Measurements from ENCODE around the gene OST4.

OST4 gene

DNA sequence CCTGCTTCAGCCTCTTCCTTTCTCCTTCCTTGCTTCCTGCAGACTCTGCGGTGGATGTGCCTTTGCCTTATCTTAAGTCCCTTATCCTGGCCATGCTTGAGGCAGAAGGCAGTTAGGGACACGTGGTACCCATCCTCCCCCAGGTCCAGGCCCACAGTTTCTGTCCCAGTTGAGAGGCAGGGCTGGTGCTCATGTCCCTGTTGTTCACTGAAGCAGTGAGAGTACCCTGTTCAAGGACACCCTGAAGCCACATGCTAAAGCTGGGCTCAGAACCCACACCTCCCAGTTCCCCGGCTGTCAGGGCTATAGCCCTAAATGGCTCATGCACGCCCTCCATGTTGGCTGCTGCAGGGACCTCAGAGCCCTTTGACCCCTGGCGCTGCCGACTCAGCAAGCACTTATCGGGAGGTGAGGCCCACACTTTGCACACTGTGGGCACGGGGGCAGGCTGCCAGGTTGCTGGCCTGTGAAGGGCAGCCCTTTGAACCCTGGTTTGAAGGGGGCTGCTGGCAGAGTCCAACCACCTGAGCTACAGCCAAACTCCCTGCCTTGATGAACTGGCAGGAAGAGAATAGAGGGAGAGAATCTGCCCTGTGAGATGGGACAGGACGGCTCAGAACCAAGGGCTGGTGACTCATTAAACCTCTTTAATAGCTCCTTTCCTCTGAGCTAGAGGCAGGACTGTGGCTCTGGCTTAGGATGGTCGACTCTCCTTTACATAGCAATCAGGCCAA is 21.4 kb upstream of the OST4 start:
- no peak for DNase-seq

GRCh38 chr2:27091746-27092695 is 20.6 kb upstream of the OST4 start:
- no peak for DNase-seq

DNA sequence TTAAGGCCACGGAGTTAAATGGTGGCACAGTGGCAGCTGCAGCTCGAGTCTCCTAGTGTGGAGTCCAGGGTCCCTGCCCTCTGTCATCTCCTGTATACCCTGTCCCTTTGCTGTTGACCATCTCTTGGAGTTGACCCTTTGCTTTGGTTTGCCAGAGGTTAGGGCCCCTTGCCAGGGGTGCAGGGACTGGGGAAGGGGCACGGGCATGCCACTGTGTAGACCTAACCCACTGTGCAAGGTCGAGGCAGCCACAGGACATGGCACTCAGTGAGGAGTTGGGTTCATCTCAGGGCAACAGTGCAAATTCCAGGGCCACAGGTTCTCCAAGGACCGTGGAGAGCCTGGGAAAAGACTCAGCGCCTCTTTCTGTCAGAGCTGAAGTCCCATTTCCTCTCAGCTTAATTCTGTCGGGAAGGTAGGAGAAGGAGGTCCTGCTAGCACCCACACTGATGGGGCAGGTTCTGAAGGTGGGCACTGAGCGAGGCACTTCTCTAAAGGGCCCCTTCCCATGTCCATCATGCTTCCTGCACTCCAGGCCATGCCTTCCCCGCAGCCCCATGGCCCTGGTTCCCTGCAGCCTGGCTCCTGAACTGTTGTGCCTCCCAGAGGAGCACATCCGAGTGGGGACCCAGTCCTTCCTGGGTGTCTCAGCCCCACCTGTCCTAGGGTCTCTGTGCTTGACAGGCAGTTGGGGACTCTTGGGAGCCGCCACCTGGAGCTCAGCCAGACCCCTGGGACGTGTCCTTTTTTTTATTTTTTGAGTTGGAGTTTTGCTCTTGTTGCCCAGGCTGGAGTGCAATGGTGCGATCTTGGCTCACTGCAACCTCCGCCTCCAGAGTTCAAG is 17.9 kb upstream of the OST4 start:
- DNase-seq = no peak

- no peak for DNase-seq
Measured at GRCh38 chr2:27088634-27089033, 17.2 kb upstream of the OST4 start.

DNA sequence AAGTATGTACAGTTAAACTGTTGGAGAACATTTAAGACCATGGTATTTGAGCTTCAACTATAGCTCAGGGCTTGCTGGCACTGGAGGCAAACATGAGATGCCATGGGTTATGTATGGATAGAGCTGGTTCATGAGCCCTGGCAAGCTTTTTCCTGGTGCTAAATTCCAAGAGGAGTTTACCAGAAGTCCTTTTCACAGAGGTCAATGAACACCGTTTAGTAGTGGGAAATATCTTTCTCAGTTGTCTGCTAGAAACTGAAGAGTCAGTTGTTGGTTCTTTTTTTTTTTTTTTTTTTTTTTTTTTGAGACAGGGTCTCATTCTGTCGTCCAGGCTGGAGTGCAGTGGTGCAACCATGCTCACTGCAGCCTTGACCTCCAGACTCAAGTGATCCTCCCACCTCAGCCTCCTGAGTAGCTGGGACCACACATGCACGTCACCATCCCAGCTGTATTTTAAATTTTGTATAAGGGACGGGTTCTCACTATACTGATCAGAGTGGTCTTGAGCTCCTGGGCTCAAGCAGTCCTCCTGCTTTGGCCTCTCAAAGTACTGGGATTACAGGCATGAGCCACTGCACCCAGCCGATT is 16.5 kb upstream of the OST4 start:
- DNase-seq = no peak

DNA sequence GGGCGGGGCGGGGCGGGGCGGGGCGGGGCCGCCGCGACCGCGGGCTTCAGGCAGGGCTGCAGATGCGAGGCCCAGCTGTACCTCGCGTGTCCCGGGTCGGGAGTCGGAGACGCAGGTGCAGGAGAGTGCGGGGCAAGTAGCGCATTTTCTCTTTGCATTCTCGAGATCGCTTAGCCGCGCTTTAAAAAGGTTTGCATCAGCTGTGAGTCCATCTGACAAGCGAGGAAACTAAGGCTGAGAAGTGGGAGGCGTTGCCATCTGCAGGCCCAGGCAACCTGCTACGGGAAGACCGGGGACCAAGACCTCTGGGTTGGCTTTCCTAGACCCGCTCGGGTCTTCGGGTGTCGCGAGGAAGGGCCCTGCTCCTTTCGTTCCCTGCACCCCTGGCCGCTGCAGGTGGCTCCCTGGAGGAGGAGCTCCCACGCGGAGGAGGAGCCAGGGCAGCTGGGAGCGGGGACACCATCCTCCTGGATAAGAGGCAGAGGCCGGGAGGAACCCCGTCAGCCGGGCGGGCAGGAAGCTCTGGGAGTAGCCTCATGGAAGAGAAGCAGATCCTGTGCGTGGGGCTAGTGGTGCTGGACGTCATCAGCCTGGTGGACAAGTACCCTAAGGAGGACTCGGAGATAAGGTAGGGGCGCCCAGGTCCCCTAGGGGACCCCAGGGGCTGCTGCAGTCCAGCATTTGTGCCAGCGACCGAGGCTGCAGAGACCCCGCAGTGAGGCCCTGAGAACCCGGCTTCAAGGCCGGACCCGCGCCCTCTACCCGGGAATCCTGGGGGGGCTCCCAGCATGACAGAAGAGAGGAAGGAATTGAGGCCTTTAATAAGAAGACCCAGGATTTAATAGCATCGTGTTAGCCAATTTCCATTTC is 15.5 kb upstream of the OST4 start, which contains the start of gene KHK:
Gene KHK (plus strand): TSS at position 49 of the 870 bp plus-strand sequence. CDS start 488 bp downstream, at position 537.
- DNase-seq = no peak

GRCh38 chr2:27086090-27086723 is 14.8 kb upstream of the OST4 start:
- peak; percentile 91 for DNase-seq

DNA sequence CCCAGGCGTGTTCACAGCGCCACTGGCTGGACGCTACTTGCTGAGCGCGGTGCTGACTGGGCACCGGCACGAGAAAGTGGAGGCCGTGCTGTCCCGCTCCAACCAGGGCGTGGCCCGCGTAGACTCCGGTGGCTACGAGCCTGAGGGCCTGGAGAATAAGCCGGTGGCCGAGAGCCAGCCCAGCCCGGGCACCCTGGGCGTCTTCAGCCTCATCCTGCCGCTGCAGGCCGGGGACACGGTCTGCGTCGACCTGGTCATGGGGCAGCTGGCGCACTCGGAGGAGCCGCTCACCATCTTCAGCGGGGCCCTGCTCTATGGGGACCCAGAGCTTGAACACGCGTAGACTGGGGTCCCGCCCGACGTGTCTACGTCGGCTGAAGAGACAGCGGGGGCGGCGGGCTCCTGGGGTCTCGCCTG is 14.2 kb upstream of the OST4 start:
- DNase-seq = peak; percentile 57

DNA sequence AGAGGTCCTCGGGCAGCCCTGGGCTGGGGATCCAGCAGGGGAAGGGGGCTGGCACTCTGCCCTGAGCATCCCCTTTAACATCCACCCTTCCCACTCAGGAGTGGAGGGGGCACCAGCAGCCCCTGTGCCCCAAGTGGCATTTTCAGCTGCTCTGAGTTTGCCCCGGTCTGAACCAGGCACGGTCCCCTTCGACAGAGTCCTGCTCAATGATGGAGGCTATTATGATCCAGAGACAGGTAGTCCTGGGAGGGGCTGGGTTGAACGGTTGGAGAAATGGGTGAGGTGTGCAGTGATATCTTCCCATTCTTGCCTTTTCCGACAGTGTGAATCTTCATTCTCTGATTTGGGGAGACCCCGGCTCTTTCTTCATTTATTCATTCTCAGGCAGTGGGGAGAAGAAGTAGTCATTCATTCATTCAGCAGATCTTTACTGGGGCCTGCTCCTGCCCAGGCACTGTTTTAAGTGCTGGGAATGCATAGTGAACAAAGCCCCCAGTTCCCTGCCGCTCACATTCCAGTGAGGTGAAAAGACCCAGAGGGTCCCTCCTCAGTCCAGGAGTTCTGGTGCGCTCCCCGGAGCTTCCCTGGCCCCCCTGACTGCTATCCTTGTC is 13.7 kb upstream of the OST4 start:
- no peak for DNase-seq

GRCh38 chr2:27084297-27085061 is 13.0 kb upstream of the OST4 start:
- DNase-seq = no peak

GRCh38 chr2:27083410-27084296 is 12.2 kb upstream of the OST4 start:
- no peak for DNase-seq

DNA sequence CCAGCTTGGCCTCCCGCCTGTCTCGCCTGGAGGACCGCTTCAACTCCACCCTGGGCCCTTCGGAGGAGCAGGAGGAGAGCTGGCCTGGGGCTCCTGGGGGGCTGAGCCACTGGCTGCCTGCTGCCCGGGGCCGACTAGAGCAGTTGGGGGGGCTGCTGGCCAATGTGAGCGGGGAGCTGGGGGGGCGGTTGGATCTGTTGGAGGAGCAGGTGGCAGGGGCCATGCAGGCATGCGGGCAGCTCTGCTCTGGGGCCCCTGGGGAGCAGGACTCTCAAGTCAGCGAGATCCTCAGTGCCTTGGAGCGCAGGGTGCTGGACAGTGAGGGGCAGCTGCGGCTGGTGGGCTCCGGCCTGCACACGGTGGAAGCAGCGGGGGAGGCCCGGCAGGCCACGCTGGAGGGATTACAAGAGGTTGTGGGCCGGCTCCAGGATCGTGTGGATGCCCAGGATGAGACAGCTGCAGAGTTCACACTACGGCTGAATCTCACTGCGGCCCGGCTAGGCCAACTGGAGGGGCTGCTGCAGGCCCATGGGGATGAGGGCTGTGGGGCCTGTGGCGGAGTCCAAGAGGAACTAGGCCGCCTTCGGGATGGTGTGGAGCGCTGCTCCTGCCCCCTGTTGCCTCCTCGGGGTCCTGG is 11.4 kb upstream of the OST4 start:
- no peak for DNase-seq

DNA sequence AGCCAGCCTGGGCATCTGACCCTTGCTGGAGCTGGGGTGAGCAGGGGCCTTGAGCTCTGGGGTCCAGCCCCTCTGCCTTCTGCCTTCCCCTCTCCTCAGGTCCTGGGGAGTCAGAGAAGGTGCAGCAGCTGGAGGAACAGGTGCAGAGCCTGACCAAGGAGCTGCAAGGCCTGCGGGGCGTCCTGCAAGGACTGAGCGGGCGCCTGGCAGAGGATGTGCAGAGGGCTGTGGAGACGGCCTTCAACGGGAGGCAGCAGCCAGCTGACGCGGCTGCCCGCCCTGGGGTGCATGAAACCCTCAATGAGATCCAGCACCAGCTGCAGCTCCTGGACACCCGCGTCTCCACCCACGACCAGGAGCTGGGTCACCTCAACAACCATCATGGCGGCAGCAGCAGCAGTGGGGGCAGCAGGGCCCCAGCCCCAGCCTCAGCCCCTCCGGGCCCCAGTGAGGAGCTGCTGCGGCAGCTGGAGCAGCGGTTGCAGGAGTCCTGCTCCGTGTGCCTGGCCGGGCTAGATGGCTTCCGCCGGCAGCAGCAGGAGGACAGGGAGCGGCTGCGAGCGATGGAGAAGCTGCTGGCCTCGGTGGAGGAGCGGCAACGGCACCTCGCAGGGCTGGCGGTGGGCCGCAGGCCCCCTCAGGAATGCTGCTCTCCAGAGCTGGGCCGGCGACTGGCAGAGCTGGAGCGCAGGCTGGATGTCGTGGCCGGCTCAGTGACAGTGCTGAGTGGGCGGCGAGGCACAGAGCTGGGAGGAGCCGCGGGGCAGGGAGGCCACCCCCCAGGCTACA is 10.7 kb upstream of the OST4 start:
- DNase-seq = no peak

DNA sequence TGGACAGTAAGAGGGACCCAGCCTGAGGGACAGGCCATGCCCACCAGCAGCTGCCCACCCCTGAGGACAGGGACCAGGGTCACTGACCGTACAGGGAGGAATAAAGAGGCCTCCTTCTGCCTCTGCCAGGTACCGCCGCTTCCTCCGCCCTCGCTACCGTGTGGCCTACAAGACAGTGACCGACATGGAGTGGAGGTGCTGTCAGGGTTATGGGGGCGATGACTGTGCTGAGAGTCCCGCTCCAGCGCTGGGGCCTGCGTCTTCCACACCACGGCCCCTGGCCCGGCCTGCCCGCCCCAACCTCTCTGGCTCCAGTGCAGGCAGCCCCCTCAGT is 9.1 kb upstream of the OST4 start:
- no peak for DNase-seq

DNA sequence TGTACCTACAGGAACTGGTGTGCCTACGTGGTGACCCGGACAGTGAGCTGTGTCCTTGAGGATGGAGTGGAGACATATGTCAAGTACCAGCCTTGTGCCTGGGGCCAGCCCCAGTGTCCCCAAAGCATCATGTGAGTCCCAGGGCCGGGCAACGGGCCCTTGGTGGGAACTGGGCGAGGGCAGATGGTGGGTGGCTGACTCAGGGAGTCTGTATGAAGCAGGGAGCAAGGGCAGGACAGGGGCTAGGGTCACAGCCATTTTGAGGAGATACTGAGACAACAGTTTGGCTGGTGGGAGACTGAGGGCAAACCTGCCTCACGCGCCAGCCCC is 8.7 kb upstream of the OST4 start:
- no peak for DNase-seq

DNA sequence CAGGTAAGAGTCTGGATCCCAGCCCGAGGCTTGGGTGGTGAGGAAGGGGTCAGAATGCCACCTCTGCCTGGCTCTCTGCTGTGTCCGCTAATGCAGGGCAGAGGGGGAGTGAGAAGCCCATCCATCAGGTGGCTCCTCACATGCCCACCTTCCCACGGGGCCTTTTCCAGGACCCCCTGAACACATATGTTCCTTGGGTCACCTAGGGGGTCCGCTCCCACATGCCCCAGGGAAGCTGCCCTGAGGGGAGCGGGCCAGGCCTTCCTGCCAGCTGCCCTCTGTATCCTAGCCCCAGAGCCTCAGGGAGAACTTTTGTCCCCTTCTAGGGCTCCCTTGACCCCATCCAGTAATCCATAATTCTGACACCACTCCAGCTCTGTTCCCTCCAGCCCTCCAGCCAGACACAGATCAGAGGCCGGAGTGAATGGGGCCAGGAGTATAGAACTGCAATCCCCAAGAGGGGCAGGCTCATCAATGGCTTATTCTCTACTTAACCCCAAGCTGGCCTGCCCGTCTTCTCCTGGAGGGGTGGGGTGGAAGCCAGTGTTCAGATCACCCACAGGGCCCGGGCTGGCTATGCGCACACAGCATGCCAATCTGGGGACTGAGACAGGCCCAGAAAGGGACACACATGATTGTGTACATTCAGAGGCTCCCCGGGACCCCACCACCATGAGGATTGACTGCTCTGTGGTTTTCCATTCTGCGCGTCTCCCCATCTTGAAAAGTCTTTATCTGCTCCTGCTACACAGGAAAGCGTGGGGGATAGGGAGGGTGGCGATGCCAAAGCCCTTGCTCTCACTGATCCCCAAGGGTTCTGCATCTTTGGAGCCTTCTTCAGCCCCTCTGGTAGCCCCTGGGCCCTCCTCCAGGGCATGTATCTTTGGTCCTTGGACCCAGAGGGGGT is 8.0 kb upstream of the OST4 start:
- no peak for DNase-seq

Data from fibroblast of skin of right quadriceps (primary cell).